ENCODE results near the gene SENP2. TPM values are rescaled to one million over a fixed set of nuclear protein-coding genes. Genes with fewer than 3 reads are reported as not detected.
"Not testable (repeated sequence)": the region's sequence is repeated elsewhere in the genome, so short reads cannot be mapped to it uniquely, and the experiment has no call there.

SENP2 gene
- 10 to 100 TPM; 31.2 to 42.4 TPM for total RNA-seq

- peak; percentile 98 for ATAC-seq (replicated peaks)
- Mint-ChIP-seq H3K36me3 (ENCODE audit: low read depth) (peaks cover 17% of the 10 kb centered on the region), H3K9me3 (no peaks in the 10 kb centered on the region), H3K27ac (peak within 1 kb of the TSS; percentile 98), H3K4me3 (peak within 1 kb of the TSS; percentile 93), H3K4me1 (peaks cover 14% of the 10 kb centered on the region), H3K27me3 (no peaks in the 10 kb centered on the region)
Measured at GRCh38 chr3:185585859-185586685, at the start of gene SENP2. SENP2 (plus strand) TSS chr3:185586295; CDS start chr3:185586414, 119 bp downstream.

DNA sequence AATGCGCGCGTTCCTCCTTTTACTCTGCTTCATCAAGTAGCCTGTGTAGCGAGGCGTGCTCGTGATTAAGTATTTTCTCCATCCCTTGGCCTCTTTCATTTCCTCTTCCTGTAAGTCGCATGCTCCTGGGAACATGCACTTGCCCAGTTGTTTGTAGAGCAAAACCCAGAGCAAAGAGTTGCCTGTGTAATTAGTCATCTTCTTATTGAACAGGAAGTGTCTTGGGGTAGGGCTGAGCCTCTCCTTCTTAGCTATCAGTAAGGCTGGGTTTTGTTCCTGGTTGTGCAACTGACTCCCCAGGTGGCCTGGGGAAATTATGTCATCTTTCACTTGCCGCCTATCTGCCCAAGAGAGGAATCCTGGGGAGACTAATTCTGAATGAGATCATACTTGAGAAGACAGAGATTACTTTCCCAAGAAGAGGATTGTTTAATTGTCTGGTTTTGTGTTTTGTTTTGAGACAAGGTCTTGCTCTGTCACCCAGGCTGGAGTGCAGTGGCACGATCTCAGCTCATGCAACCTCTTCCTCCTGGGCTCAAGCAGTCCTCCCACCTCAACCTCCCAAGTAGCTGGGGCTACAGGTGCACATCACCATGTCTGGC, 48.6 kb upstream of the SENP2 start:
- Mint-ChIP-seq H3K4me3 (peak overlapping the region; percentile 59), H3K27me3 (no peaks in the 10 kb centered on the region)

GRCh38 chr3:185539934-185540333, 46.2 kb upstream of the SENP2 start:
- no peak overlapping the region for H3K4me3 Mint-ChIP-seq
- ATAC-seq (replicated peaks) = no peak
- H3K27me3 Mint-ChIP-seq = no peaks in the 10 kb centered on the region
- no peak overlapping the region for H3K27ac Mint-ChIP-seq
- H3K9me3 Mint-ChIP-seq = no peaks in the 10 kb centered on the region
- peaks cover 7% of the 10 kb centered on the region for H3K4me1 Mint-ChIP-seq
- H3K36me3 Mint-ChIP-seq (ENCODE audit: low read depth) = no peaks in the 10 kb centered on the region

More for the DNA sequence above, 48.6 kb upstream of the SENP2 start:
- Mint-ChIP-seq H3K4me1 (peaks cover 7% of the 10 kb centered on the region), H3K36me3 (ENCODE audit: low read depth) (no peaks in the 10 kb centered on the region), H3K9me3 (no peaks in the 10 kb centered on the region), H3K27ac (peak overlapping the region; percentile 80)
- peak; percentile 98 for ATAC-seq (replicated peaks)

DNA sequence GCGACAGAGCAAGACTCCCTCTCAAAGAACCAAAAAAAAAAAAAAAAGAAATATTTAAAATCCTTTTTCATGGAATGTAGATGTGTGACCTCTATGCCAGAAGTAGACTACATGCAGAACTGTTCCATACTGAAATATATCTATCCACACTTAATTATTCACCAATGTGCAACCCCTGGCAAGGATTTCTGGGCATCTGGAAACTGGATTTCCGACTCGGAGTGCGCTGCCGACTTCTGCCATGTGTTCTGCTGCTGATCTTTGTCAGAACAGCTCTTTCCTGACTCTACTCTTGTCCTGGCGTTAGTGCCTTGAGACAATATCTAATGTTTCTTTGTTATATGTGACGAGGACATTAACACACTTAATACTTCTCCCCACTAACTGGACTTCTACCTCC, 45.4 kb upstream of the SENP2 start:
- no peak overlapping the region for H3K27ac Mint-ChIP-seq
- no peaks in the 10 kb centered on the region for H3K27me3 Mint-ChIP-seq
- ATAC-seq (replicated peaks) = no peak
- peaks cover 7% of the 10 kb centered on the region for H3K4me1 Mint-ChIP-seq
- no peaks in the 10 kb centered on the region for H3K36me3 Mint-ChIP-seq (ENCODE audit: low read depth)
- no peak overlapping the region for H3K4me3 Mint-ChIP-seq
- no peaks in the 10 kb centered on the region for H3K9me3 Mint-ChIP-seq

- Mint-ChIP-seq H3K4me3 (no peak overlapping the region), H3K27ac (no peak overlapping the region)
Measured at GRCh38 chr3:185549122-185549521, 37.0 kb upstream of the SENP2 start.

GRCh38 chr3:185549651-185550111, 36.4 kb upstream of the SENP2 start:
- H3K27me3 Mint-ChIP-seq = no peaks in the 10 kb centered on the region
- ATAC-seq (replicated peaks) = no peak
- H3K36me3 Mint-ChIP-seq (ENCODE audit: low read depth) = no peaks in the 10 kb centered on the region
- no peaks in the 10 kb centered on the region for H3K9me3 Mint-ChIP-seq
- H3K4me3 Mint-ChIP-seq = no peak overlapping the region
- peaks cover 8% of the 10 kb centered on the region for H3K4me1 Mint-ChIP-seq
- H3K27ac Mint-ChIP-seq = no peak overlapping the region

More at GRCh38 chr3:185549122-185549521, 37.0 kb upstream of the SENP2 start:
- H3K9me3 Mint-ChIP-seq = no peaks in the 10 kb centered on the region
- H3K4me1 Mint-ChIP-seq = peaks cover 8% of the 10 kb centered on the region
- peak; percentile 44 for ATAC-seq (replicated peaks)
- H3K27me3 Mint-ChIP-seq = no peaks in the 10 kb centered on the region
- no peaks in the 10 kb centered on the region for H3K36me3 Mint-ChIP-seq (ENCODE audit: low read depth)

GRCh38 chr3:185552358-185552877, 33.7 kb upstream of the SENP2 start, which contains the start of gene LIPH:
LIPH (minus strand) TSS chr3:185552588; CDS start chr3:185552471, 117 bp downstream.
- Mint-ChIP-seq H3K4me3 (peak within 1 kb of the TSS; percentile 52), H3K36me3 (ENCODE audit: low read depth) (no peaks in the 10 kb centered on the region)

DNA sequence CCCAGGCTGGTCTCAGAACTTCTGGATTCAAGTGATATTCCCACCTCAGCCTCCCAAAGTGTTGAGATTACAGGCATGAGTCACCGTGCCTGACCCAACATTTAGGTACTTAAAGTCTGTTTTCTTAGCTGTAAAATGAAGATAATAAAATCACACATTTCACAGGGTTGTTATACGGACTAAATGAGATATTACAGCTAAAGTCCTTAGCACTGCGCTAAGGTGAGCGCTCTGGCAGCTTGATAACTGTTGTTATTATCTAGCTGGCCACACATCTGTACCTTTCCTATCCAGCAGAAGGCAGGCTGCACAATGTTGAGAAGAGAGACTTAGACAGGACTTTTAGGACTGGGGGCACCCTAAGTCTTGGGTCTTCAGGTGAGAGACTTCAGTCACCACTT, 31.0 kb upstream of the SENP2 start:
- Mint-ChIP-seq H3K4me1 (peaks cover 15% of the 10 kb centered on the region), H3K9me3 (no peaks in the 10 kb centered on the region), H3K27ac (no peak overlapping the region), H3K4me3 (no peak overlapping the region), H3K27me3 (peaks cover 4% of the 10 kb centered on the region), H3K36me3 (ENCODE audit: low read depth) (no peaks in the 10 kb centered on the region)
- ATAC-seq (replicated peaks) = no peak

More at GRCh38 chr3:185552358-185552877, 33.7 kb upstream of the SENP2 start, which contains the start of gene LIPH:
- Mint-ChIP-seq H3K27ac (peak within 1 kb of the TSS; percentile 83), H3K9me3 (no peaks in the 10 kb centered on the region), H3K27me3 (no peaks in the 10 kb centered on the region), H3K4me1 (peaks cover 8% of the 10 kb centered on the region)
- ATAC-seq (replicated peaks) = peak; percentile 97

- H3K4me1 Mint-ChIP-seq = peaks cover 15% of the 10 kb centered on the region
- H3K27me3 Mint-ChIP-seq = peaks cover 4% of the 10 kb centered on the region
- no peaks in the 10 kb centered on the region for H3K9me3 Mint-ChIP-seq
- H3K4me3 Mint-ChIP-seq = no peak overlapping the region
- no peaks in the 10 kb centered on the region for H3K36me3 Mint-ChIP-seq (ENCODE audit: low read depth)
- H3K27ac Mint-ChIP-seq = no peak overlapping the region
- no peak for ATAC-seq (replicated peaks)
Measured at GRCh38 chr3:185555860-185556347, 30.2 kb upstream of the SENP2 start.

- H3K4me1 Mint-ChIP-seq = peaks cover 15% of the 10 kb centered on the region
- not testable (repeated sequence) for H3K4me3 Mint-ChIP-seq; H3K27ac Mint-ChIP-seq; H3K9me3 Mint-ChIP-seq; H3K27me3 Mint-ChIP-seq; H3K36me3 Mint-ChIP-seq (ENCODE audit: low read depth); ATAC-seq (replicated peaks)
Measured at GRCh38 chr3:185556640-185557039, 29.5 kb upstream of the SENP2 start.

GRCh38 chr3:185558395-185558794, 27.7 kb upstream of the SENP2 start:
- ATAC-seq (replicated peaks) = no peak
- H3K27ac Mint-ChIP-seq = no peak overlapping the region
- no peaks in the 10 kb centered on the region for H3K36me3 Mint-ChIP-seq (ENCODE audit: low read depth)
- peaks cover 5% of the 10 kb centered on the region for H3K27me3 Mint-ChIP-seq
- H3K4me3 Mint-ChIP-seq = peak overlapping the region; percentile 64
- H3K9me3 Mint-ChIP-seq = no peaks in the 10 kb centered on the region
- peaks cover 7% of the 10 kb centered on the region for H3K4me1 Mint-ChIP-seq

- Mint-ChIP-seq H3K27ac (no peak overlapping the region), H3K9me3 (no peaks in the 10 kb centered on the region), H3K4me1 (peaks cover 7% of the 10 kb centered on the region), H3K36me3 (ENCODE audit: low read depth) (no peaks in the 10 kb centered on the region), H3K27me3 (peaks cover 6% of the 10 kb centered on the region), H3K4me3 (peak overlapping the region; percentile 64)
- ATAC-seq (replicated peaks) = no peak
Measured at GRCh38 chr3:185559706-185560090, 26.4 kb upstream of the SENP2 start.

- no peak for ATAC-seq (replicated peaks)
- Mint-ChIP-seq H3K4me3 (no peak overlapping the region), H3K27me3 (peaks cover 6% of the 10 kb centered on the region), H3K36me3 (ENCODE audit: low read depth) (no peaks in the 10 kb centered on the region), H3K9me3 (no peaks in the 10 kb centered on the region), H3K27ac (no peak overlapping the region), H3K4me1 (peaks cover 7% of the 10 kb centered on the region)
Measured at GRCh38 chr3:185560676-185561075, 25.4 kb upstream of the SENP2 start.

GRCh38 chr3:185561374-185561943, 24.6 kb upstream of the SENP2 start:
- H3K4me3 Mint-ChIP-seq = no peak overlapping the region
- H3K36me3 Mint-ChIP-seq (ENCODE audit: low read depth) = no peaks in the 10 kb centered on the region
- H3K4me1 Mint-ChIP-seq = peaks cover 7% of the 10 kb centered on the region
- H3K27ac Mint-ChIP-seq = no peak overlapping the region
- H3K27me3 Mint-ChIP-seq = peaks cover 6% of the 10 kb centered on the region
- ATAC-seq (replicated peaks) = no peak
- no peaks in the 10 kb centered on the region for H3K9me3 Mint-ChIP-seq
